Caco-2 (cell line): ENCODE results near the gene SCAPER. TPM values are rescaled to one million over a fixed set of nuclear protein-coding genes. Genes with fewer than 3 reads are reported as not detected.
"Not testable (repeated sequence)": the region's sequence is repeated elsewhere in the genome, so short reads cannot be mapped to it uniquely, and the experiment has no call there.

ENCODE experiments used
- BruUV-seq: library from RNA; stranded (reverse); fragments of 400-500 nt; replicated peaks from 2 replicates; lab custom pipeline; 2021; lab: Mats Ljungman, UMichigan
- CTCF ChIA-PET: fragments of 300-600 bp; sonication (Branson Sonifier 250); formaldehyde crosslinking; loops from one replicate; lab custom pipeline; 2022; ENCODE audit warnings: antibody characterized with exemption; lab: Charles Lee
- POLR2A ChIA-PET: fragments of 300-600 bp; sonication (Branson Sonifier 250); formaldehyde crosslinking; loops from one replicate; lab custom pipeline; 2022; ENCODE audit warnings: antibody characterized with exemption; lab: Charles Lee
- DNase-seq, 2 experiments: peaks; one replicate each; pipeline versions ENCODE4 v3.0.0 to v3.0.0-alpha.2; 2020 to 2022
- H3K27me3 ChIP-seq: replicated peaks from 2 replicates; pipeline ENCODE4 v1.6.0; 2011; ENCODE audit warnings: low read length; ENCODE audit not compliant: control insufficient read depth, insufficient read depth
- H3K36me3 ChIP-seq: 2 replicates; pipeline ENCODE4 v1.5.1; 2011; ENCODE audit warnings: low read length; ENCODE audit not compliant: control insufficient read depth, insufficient read depth
- H3K4me1 ChIP-seq: fragments of 250-450 bp; sonication (Bioruptor Pico); 2 replicates; pipeline ENCODE4 v1.5.1; 2020; ENCODE audit warnings: mild to moderate bottlenecking
- H3K4me3 ChIP-seq: 2 replicates; pipeline ENCODE4 v1.5.1; 2011; ENCODE audit warnings: low read depth, mild to moderate bottlenecking, control low read depth, low read length
- H3K9me3 ChIP-seq: fragments of 250-450 bp; sonication (Bioruptor Pico); 2 replicates; pipeline ENCODE4 v1.5.1; 2020; ENCODE audit warnings: mild to moderate bottlenecking, moderate library complexity
- H3K27ac Mint-ChIP-seq: one replicate; pipeline ENCODE4 v1.8.0; 2022; ENCODE audit warnings: mixed read lengths; ENCODE audit not compliant: unreplicated experiment
- H3K27me3 Mint-ChIP-seq: one replicate; pipeline ENCODE4 v1.8.0; 2022; ENCODE audit warnings: mixed read lengths; ENCODE audit not compliant: insufficient read depth, unreplicated experiment
- H3K36me3 Mint-ChIP-seq: one replicate; pipeline ENCODE4 v1.8.0; 2022; ENCODE audit warnings: mild to moderate bottlenecking, mixed read lengths; ENCODE audit not compliant: insufficient read depth, unreplicated experiment
- H3K4me1 Mint-ChIP-seq: one replicate; pipeline ENCODE4 v1.8.0; 2022; ENCODE audit warnings: low read depth, mixed read lengths; ENCODE audit not compliant: unreplicated experiment
- H3K4me3 Mint-ChIP-seq: one replicate; pipeline ENCODE4 v1.8.0; 2022; ENCODE audit warnings: mild to moderate bottlenecking, moderate library complexity, mixed read lengths; ENCODE audit not compliant: unreplicated experiment
- H3K9me3 Mint-ChIP-seq: one replicate; pipeline ENCODE4 v1.8.0; 2022; ENCODE audit warnings: mixed read lengths; ENCODE audit not compliant: unreplicated experiment
- intact Hi-C: fragments of 100-400 bp; cut with micrococcal nuclease; formaldehyde crosslinking; loops from one replicate; pipeline ENCODE4 v1.10.0; 2022; ENCODE audit not compliant: unreplicated experiment
- microRNA-seq: library from miRNA; unstranded; fragments of <30 nt; microRNA quantifications from one replicate; pipeline ENCODE4 v1.2.0, GENCODE V29; 2022
- total RNA-seq: library from RNA; stranded (reverse); gene quantifications from 2 replicates; pipeline ENCODE4 v1.2.3, GENCODE V29; 2022
- TF ChIP-seq, protein P1 (sequence below), 2 experiments: fragments of 200-600 bp in 1 of 2; IDR thresholded peaks; 1 replicate in 1 of 2; 2 replicates in 1 of 2; pipeline versions ENCODE4 v1.5.1 to v1.8.0; 2011 to 2022; ENCODE audit warnings: antibody characterized with exemption in 1 of 2, control low read depth in 1 of 2, inconsistent platforms in 1 of 2, low read depth in 1 of 2, low read length in 1 of 2, mild to moderate bottlenecking in 1 of 2, moderate library complexity in 1 of 2; ENCODE audit not compliant: insufficient read depth in 1 of 2, severe bottlenecking in 1 of 2, unreplicated experiment in 1 of 2

The SCAPER gene
- total RNA-seq, 1 experiment from 2014 or later: 24.6 TPM

DNA sequence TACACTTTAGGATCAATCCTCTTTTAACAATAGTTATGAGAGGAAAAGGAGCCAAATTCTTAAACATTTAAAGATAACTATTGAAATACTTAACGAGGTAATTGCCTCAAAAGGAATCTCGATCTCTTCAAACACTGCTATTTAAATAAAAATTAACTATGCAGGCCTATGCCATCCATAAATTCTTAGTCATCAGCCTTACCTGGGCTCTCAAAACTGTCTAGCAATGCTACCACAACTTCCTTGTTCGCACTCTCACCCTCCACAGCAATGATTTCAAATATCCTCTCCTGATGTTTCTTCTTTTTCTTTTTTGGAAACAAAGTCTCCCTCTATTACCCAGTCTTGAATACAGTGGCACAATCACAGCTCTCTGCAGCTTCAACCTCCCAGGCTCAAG is 606.2 kb downstream of the SCAPER start:
- ChIA-PET POLR2A (interaction anchor here (1.9 kb wide), 1 partner anchor 13 kb away, joined by 4 read pairs; the partner anchor contains the start of gene ETFA), CTCF (no interaction called here)
- H3K27me3 Mint-ChIP-seq: no peaks in the 10 kb centered on the region
- Histone ChIP-seq H3K4me3 (no peak overlapping the region), H3K9me3 (no peaks in the 10 kb centered on the region), H3K36me3 (no peaks in the 10 kb centered on the region), H3K27me3 (no peaks in the 10 kb centered on the region), H3K4me1 (0 out of 2 replicates have a peak, but pooled peaks cover 7% of the 10 kb centered on the region)
- peaks cover 6% of the 10 kb centered on the region for H3K4me1 Mint-ChIP-seq
- H3K4me3 Mint-ChIP-seq: no peak overlapping the region
- no peak for DNase-seq
- H3K36me3 Mint-ChIP-seq: no peaks in the 10 kb centered on the region
- TF ChIP-seq, protein P1, sequence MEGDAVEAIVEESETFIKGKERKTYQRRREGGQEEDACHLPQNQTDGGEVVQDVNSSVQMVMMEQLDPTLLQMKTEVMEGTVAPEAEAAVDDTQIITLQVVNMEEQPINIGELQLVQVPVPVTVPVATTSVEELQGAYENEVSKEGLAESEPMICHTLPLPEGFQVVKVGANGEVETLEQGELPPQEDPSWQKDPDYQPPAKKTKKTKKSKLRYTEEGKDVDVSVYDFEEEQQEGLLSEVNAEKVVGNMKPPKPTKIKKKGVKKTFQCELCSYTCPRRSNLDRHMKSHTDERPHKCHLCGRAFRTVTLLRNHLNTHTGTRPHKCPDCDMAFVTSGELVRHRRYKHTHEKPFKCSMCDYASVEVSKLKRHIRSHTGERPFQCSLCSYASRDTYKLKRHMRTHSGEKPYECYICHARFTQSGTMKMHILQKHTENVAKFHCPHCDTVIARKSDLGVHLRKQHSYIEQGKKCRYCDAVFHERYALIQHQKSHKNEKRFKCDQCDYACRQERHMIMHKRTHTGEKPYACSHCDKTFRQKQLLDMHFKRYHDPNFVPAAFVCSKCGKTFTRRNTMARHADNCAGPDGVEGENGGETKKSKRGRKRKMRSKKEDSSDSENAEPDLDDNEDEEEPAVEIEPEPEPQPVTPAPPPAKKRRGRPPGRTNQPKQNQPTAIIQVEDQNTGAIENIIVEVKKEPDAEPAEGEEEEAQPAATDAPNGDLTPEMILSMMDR (IDR thresholded peaks at IDR 0.05; ENCODE audit: insufficient read depth in 1 of 2, low read depth in 1 of 2, low read length in 1 of 2, severe bottlenecking in 1 of 2, unreplicated experiment in 1 of 2): no peak
- BruUV-seq: no TSS peak
- H3K27ac Mint-ChIP-seq: no peak overlapping the region
- H3K9me3 Mint-ChIP-seq: no peaks in the 10 kb centered on the region
- intact Hi-C loops: no loop called here

DNA sequence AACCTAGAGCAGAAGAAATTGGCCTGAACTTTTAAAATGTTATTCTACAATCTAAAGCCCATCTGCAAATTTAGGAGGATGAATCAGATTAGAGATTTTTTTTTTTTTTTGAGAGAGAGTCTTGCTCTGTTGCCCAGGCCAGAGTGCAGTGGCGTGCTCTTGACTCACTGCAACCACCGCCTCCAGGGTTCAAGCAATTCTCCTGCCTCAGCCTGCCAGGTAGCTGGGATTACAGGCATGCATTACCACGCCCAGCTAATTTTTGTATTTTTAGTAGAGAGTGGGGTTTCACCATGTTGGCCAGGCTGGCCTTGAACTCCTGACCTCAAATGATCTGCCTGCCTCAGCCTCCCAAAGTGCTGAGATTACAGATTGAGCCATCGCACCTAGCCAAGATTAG is 607.2 kb downstream of the SCAPER start:
- H3K4me1 Mint-ChIP-seq, H3K9me3 ChIP-seq, POLR2A ChIA-PET, H3K4me3 Mint-ChIP-seq, H3K4me3 ChIP-seq, intact Hi-C loops, H3K9me3 Mint-ChIP-seq, H3K4me1 ChIP-seq, H3K36me3 Mint-ChIP-seq, DNase-seq, H3K36me3 ChIP-seq, H3K27me3 Mint-ChIP-seq, CTCF ChIA-PET, BruUV-seq, H3K27me3 ChIP-seq, H3K27ac Mint-ChIP-seq: not testable (repeated sequence)

Small RNAs within 50 kb of the gene (microRNA-seq; reads per million reads assigned to microRNA genes)
- gene MIR3713: not detected

Other genes with a start within 250 kb of the SCAPER start
- gene RCN2, start 26.4 kb upstream of the SCAPER start, total RNA-seq: 72.8 and 73.7 TPM in 2 replicates
- gene PSTPIP1, start 89.8 kb upstream of the SCAPER start, total RNA-seq: not detected in 2 replicates
- gene TSPAN3, start 165.8 kb upstream of the SCAPER start, total RNA-seq: 224 and 237 TPM in 2 replicates